Spleen (tissue), 11 donors: ENCODE results near the gene TMEM132C. TPM values are rescaled to one million over a fixed set of nuclear protein-coding genes. Genes with fewer than 3 reads are reported as not detected.

ENCODE experiments used
- DNase-seq: peaks from one replicate; pipeline ENCODE4 v3.0.0-alpha.2; 2020
- H3K27ac ChIP-seq, 8 donors: fragments of 200-600 bp; sonication (generic) in 7 of 8; 1 replicate in 4 of 8; 2 replicates in 4 of 8; pipeline versions ENCODE4 v1.5.0 to v1.8.0; 2016 to 2021; ENCODE audit warnings: inconsistent platforms in 4 of 8, mild to moderate bottlenecking in 4 of 8, moderate library complexity in 1 of 8
- H3K27me3 ChIP-seq, 7 donors: fragments of 200-600 bp; sonication (generic) in 6 of 7; replicated peaks in 1 of 7; 1 replicate in 4 of 7; 2 replicates in 3 of 7; pipeline versions ENCODE4 v1.5.0 to v1.8.0; 2016 to 2021; ENCODE audit warnings: inconsistent platforms in 3 of 7, mild to moderate bottlenecking in 1 of 7
- H3K36me3 ChIP-seq, 6 donors: fragments of 200-600 bp; sonication (generic) in 5 of 6; 1 replicate in 4 of 6; 2 replicates in 2 of 6; pipeline versions ENCODE4 v1.5.0 to v1.8.0; 2016 to 2021; ENCODE audit warnings: inconsistent platforms in 2 of 6
- H3K4me1 ChIP-seq, 6 donors: fragments of 200-600 bp; sonication (generic) in 5 of 6; 1 replicate in 3 of 6; 2 replicates in 3 of 6; pipeline versions ENCODE4 v1.5.0 to v1.8.0; 2016 to 2021; ENCODE audit warnings: inconsistent platforms in 3 of 6
- H3K4me3 ChIP-seq, 8 donors: fragments of 200-600 bp; sonication (generic) in 7 of 8; 1 replicate in 4 of 8; 2 replicates in 4 of 8; pipeline versions ENCODE4 v1.5.0 to v1.8.0; 2016 to 2021; ENCODE audit warnings: inconsistent platforms in 4 of 8, mild to moderate bottlenecking in 4 of 8, moderate library complexity in 2 of 8
- H3K9me3 ChIP-seq, 8 donors: fragments of 200-600 bp; sonication (generic) in 7 of 8; 1 replicate in 4 of 8; 2 replicates in 4 of 8; pipeline versions ENCODE4 v1.5.0 to v1.8.0; 2016 to 2021; ENCODE audit warnings: inconsistent platforms in 4 of 8
- CTCF ChIP-seq, 11 experiments: fragments of 200-600 bp in 7 of 11; fragments of 450-650 bp in 4 of 11; sonication (generic) in 4 of 11; IDR thresholded peaks in 8 of 11; conservative IDR thresholded peaks in 3 of 11; 1 replicate in 7 of 11; 2 replicates in 4 of 11; pipeline versions ENCODE4 v1.4.0 to v1.8.0; 2016 to 2021; ENCODE audit warnings: antibody characterized with exemption in 11 of 11, inconsistent platforms in 4 of 11, mild to moderate bottlenecking in 1 of 11
- POLR2A ChIP-seq, 3 donors: fragments of 450-650 bp; IDR thresholded peaks; one replicate each; pipeline ENCODE4 v1.5.1; 2017; ENCODE audit warnings: antibody characterized with exemption in 3 of 3, mild to moderate bottlenecking in 1 of 3
- POLR2AphosphoS5 ChIP-seq, 3 donors: sonication (generic); formaldehyde crosslinking; IDR thresholded peaks; one replicate each; pipeline ENCODE4 v1.5.1; 2017; ENCODE audit warnings: antibody characterized with exemption in 3 of 3
- WGBS, 5 donors: extraction: QIAGEN DNeasy Blood & Tissue Kit in 3 of 5; methylation state at CpG; one replicate each; pipeline versions ENCODE4 v1.1.5 to v1.1.7; 2013 to 2018; 5-methylcytosine and 5-hydroxymethylcytosine counted together
- intact Hi-C: fragments of 100-400 bp; cut with DNase I; formaldehyde crosslinking; loops from one replicate; pipeline ENCODE4 v1.15.0; 2023; ENCODE audit warnings: low total_unique reads
- polyA plus RNA-seq, 3 donors: library from polyadenylated mRNA; stranded (reverse); fragments of 200-250 nt; gene quantifications; one replicate each; pipeline ENCODE4 v1.2.1, GENCODE V29; 2013
- total RNA-seq, 7 donors: library from RNA; depleted of rRNA in 3 of 7; stranded (reverse); fragments of >200 nt in 3 of 7; fragmentation: NEBNext Ultra II Directional in 4 of 7; extraction: Animal tissue kit (Norgen Biotek cat#: 25700) in 4 of 7; gene quantifications; one replicate each; pipeline versions ENCODE4 v1.1.0 to v1.2.1, GENCODE V29; 2016 to 2021
- donor health status: healthy with polysubstance abuse.
- donor health status: DM: no; HTN: no; CAD: no; lungs with moderate emphysema.
- donor health status: DM: no; HTN: no; CAD: no.
- donor health status: Bipolar disorder and iron deficiency.
- donor health status: healthy.
- donor health status: DM: no; HTN: no; CAD: no.
- donor health status: DM: yes; HTN: yes; CAD: no.

TMEM132C gene
- total and polyA plus RNA-seq, 10 donors, result 0.08 to 0.83 (median 0.25) TPM; not detected in 4

- peaks cover 0 to 13% (median 0%) of the 10 kb centered on the region in 8 donors for H3K9me3 ChIP-seq
- TF ChIP-seq POLR2AphosphoS5 (IDR thresholded peaks at IDR 0.05) (no peak), CTCF (IDR thresholded peaks at IDR 0.05 in 8 of 11, conservative IDR thresholded peaks at IDR 0.05 in 3 of 11) (no peak), POLR2A (IDR thresholded peaks at IDR 0.05) (no peak)
- H3K27me3 ChIP-seq, result no peaks in the 10 kb centered on the region
- H3K36me3 ChIP-seq, result no peaks in the 10 kb centered on the region
- H3K4me1 ChIP-seq, result no peaks in the 10 kb centered on the region
- H3K27ac ChIP-seq, result no peak overlapping the region
- 92 to 97% (median 95%) methylated on average over 3 of the region's 3 CpGs for WGBS, 5 donors
- no peak overlapping the region for H3K4me3 ChIP-seq
- intact Hi-C loops, result no loop called here
- DNase-seq, result no peak
Measured at GRCh38 chr12:128456922-128457321, 190.0 kb downstream of the TMEM132C start.

GRCh38 chr12:128458301-128458974 is 191.5 kb downstream of the TMEM132C start:
- Histone ChIP-seq H3K9me3 (peaks cover 0 to 13% (median 0%) of the 10 kb centered on the region in 8 donors), H3K4me1 (no peaks in the 10 kb centered on the region), H3K36me3 (no peaks in the 10 kb centered on the region), H3K27ac (no peak overlapping the region), H3K4me3 (no peak overlapping the region), H3K27me3 (no peaks in the 10 kb centered on the region)
- WGBS, 5 donors, result 63 to 74% (median 70%) methylated on average over 8 of the region's 8 CpGs
- DNase-seq, result no peak
- intact Hi-C loops, result no loop called here
- TF ChIP-seq POLR2AphosphoS5 (IDR thresholded peaks at IDR 0.05), result no peak
- no peak for TF ChIP-seq CTCF (IDR thresholded peaks at IDR 0.05 in 8 of 11, conservative IDR thresholded peaks at IDR 0.05 in 3 of 11)
- no peak for TF ChIP-seq POLR2A (IDR thresholded peaks at IDR 0.05)

- Histone ChIP-seq H3K27ac (no peak overlapping the region), H3K27me3 (no peaks in the 10 kb centered on the region), H3K4me1 (no peaks in the 10 kb centered on the region), H3K4me3 (no peak overlapping the region), H3K36me3 (no peaks in the 10 kb centered on the region), H3K9me3 (peaks cover 0 to 13% (median 0%) of the 10 kb centered on the region in 8 donors)
- 75 to 97% (median 88%) methylated on average over 1 of the region's 1 CpG for WGBS, 5 donors
- DNase-seq, result no peak
- TF ChIP-seq POLR2AphosphoS5 (IDR thresholded peaks at IDR 0.05), result no peak
- TF ChIP-seq CTCF (IDR thresholded peaks at IDR 0.05 in 8 of 11, conservative IDR thresholded peaks at IDR 0.05 in 3 of 11), result no peak
- no peak for TF ChIP-seq POLR2A (IDR thresholded peaks at IDR 0.05)
- intact Hi-C loops, result no loop called here
Measured at GRCh38 chr12:128459067-128459466, 192.1 kb downstream of the TMEM132C start.

GRCh38 chr12:128463881-128464280 is 196.9 kb downstream of the TMEM132C start:
- DNase-seq, result no peak
- H3K4me3 ChIP-seq, result no peak overlapping the region
- no peak for TF ChIP-seq POLR2A (IDR thresholded peaks at IDR 0.05)
- TF ChIP-seq POLR2AphosphoS5 (IDR thresholded peaks at IDR 0.05), result no peak
- no peak for TF ChIP-seq CTCF (IDR thresholded peaks at IDR 0.05 in 8 of 11, conservative IDR thresholded peaks at IDR 0.05 in 3 of 11)
- WGBS, 5 donors, result 78 to 89% (median 85%) methylated on average over 4 of the region's 4 CpGs
- no peaks in the 10 kb centered on the region for H3K27me3 ChIP-seq
- peaks cover 0 to 13% (median 0%) of the 10 kb centered on the region in 8 donors for H3K9me3 ChIP-seq
- no peaks in the 10 kb centered on the region for H3K4me1 ChIP-seq
- intact Hi-C loops, result no loop called here
- H3K27ac ChIP-seq, result no peak overlapping the region
- no peaks in the 10 kb centered on the region for H3K36me3 ChIP-seq
